IPS DF 4.7 (cell line): ENCODE measurements around the gene RAB3IL1.
"Not testable (repeated sequence)": the region's sequence is repeated elsewhere in the genome, so short reads cannot be mapped to it uniquely, and the experiment has no call there.

Experiments used
- DNase-seq: peaks from one replicate; pipeline ENCODE4 v3.0.0-alpha.2; 2013; ENCODE audit warnings: low spot score; ENCODE audit errors: extremely low read depth

Gene RAB3IL1, protein sequence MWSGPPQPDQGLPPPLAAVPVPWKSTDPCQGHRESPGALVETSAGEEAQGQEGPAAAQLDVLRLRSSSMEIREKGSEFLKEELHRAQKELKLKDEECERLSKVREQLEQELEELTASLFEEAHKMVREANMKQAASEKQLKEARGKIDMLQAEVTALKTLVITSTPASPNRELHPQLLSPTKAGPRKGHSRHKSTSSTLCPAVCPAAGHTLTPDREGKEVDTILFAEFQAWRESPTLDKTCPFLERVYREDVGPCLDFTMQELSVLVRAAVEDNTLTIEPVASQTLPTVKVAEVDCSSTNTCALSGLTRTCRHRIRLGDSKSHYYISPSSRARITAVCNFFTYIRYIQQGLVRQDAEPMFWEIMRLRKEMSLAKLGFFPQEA

DNA sequence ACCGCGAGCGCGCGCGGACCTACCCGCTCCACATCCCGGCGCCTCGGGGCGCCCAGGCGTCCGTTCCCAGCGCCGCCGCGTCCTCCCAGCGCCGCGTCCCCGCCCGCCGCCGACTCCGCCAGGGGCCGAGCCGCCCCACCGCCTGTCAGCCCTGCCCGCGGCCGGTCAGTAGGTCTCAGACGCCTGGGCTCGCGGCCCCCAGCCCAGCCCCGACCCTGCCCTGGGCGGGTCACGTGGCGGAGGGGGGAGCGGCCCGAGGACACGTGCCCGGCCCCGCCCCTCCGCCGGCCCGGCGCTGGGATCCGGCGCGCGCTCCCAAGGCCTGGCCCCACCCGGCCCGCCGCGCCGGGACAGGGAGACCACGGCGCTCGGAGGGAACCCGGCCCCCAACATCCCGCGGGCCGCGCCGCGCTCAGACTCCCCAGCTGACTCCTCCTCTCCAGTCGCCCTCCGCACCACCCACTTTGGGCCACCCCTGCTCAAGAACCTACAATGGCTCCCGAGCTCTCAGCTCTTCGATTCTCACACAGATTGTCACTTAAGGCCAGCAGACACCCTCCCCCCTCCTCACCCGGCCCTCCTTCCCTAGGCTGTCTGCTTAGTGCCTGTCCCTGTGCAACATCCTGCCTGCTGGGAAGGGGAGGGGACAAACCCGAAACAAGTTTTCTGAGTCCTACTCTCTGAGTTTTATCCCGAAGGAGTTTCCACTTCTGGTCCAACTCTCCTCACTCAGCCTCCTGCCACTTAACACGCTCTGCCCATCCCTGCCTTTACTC is at the start of gene RAB3IL1:
Gene RAB3IL1 (minus strand): TSS at position 233 of the 776 bp plus-strand sequence. CDS start 199 bp downstream, at position 34.
- DNase-seq: no peak

DNA sequence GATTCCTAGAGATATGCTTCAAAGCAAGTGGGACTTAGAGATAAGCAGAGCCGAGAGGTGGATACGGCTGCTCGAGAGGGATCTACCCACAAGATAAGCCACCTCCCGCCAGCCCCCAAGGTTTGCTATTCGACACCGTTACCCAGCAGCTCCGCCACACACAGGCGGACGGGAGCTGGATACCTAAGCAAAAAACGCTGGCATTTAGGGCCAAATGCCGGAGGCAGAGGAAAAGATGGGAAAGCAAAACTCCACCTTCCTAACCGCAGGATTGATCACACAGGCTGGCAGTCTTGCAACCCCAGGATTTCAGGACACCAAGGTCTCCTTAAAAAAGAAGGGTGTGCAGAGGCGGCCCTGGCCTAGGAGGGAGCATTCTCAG is 49.4 kb upstream of the RAB3IL1 start:
- DNase-seq: no peak

DNA sequence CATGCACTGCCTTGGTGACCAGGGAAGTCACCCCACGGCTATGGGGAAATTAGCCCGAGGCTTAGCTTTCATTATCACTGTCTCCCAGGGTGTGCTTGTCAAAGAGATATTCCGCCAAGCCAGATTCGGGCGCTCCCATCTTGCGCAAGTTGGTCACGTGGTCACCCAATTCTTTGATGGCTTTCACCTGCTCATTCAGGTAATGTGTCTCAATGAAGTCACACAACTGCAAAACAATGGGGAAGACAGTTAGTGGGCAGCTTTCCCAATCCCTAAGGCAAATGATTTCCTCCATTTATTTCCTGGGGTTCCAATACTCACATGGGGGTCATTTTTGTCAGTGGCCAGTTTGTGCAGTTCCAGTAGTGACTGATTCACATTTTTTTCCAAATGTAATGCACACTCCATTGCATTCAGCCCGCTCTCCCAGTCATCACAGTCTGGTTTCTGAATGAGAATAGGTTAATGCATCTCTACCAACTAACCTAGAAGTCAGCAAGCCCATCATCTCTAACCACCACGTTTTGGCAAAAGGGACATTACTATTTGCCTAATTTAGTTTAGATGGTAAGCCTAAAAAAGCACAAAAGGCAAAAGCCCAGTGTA is 47.4 kb upstream of the RAB3IL1 start:
- not testable (repeated sequence) for DNase-seq

DNA sequence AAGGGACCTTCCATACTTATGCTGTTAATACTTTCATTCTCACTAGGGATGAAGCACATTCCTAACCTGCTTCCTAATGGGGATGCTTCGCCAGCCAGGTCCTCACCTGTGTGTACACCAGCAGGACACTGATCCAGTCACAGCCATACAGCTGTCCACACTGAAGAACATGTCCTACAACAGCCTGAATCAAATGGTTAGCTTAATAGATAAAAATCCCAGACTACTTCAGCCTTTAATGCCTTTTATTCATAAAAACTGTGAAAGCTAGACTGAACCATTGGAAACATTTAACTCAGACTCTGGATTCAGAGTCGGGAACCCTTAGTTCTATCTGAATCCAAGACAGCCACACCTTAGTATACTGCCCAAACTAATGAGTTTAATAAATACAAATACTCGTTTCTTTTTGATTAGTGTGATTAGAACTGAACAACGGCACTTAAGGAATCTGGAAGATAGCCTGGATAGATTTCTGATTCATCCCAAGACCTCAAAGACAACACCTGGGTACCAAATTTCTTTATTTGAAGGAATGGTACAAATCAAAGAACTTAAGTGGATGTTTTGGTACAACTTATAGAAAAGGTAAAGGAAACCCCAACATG is 46.8 kb upstream of the RAB3IL1 start:
- no peak for DNase-seq

DNA sequence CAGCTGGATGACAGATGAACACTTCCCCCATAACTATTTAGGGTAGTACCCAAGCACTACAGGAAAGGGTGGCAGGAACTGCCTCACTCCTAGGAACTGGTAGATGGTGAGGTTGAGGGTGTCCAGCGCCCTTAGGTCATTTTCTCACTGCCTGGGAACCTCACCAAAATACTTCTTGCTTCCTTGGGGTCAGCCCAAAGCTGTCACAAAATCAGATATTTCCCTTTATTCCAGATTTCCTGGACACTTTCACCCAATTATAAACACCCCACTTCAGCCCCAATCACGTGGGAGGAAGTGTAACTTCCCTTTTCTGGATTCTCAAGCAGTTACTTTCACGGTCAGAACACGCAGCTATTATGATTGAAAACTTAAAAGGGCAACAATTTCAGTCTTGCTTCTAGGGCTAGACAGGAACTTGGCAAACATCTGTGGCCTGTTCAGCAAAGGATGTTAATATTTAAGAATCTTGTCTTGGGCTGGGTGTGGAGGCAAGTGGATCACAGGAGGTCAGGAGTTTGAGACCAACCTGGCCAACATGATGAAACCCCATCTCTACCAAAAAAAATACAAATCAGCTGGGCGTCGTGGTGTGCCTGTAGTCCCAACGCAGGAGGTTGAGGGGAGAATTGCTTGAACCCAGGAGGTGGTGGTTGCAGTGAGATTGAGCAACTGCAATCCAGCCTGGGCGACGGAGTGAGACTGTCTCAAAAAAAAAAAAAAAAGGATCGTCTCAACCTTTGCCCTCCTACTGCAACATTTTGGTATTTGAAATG is 46.1 kb upstream of the RAB3IL1 start:
- no peak for DNase-seq

DNA sequence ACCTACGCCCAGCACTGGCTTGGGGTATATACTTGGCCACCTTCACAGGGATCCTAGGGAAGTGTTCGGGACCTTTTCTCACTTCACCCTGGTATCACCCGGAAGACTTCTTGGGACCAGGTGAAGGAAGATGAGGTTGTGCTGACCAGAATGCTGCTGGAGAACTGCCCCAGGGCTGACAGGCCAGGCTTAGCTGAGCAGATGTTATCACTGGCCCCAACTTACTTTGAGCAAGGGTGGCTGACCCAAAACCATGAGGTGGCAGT is 45.6 kb upstream of the RAB3IL1 start:
- DNase-seq: no peak

DNA sequence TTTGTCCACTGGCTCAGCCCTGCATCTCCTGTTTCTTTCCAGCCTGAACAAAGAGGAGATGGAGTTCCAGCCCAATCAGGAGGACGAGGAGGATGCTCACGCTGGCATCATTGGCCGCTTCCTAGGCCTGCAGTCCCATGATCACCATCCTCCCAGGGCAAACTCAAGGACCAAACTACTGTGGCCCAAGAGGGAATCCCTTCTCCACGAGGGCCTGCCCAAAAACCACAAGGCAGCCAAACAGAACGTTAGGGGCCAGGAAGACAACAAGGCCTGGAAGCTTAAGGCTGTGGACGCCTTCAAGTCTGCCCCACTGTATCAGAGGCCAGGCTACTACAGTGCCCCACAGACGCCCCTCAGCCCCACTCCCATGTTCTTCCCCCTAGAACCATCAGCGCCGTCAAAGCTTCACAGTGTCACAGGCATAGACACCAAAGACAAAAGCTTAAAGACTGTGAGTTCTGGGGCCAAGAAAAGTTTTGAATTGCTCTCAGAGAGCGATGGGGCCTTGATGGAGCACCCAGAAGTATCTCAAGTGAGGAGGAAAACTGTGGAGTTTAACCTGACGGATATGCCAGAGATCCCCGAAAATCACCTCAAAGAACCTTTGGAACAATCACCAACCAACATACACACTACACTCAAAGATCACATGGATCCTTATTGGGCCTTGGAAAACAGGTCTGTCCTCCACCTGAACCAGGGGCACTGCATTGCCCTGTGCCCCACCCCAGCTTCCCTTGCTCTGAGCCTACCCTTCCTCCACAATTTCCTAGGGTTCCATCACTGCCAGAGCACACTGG is 45.0 kb upstream of the RAB3IL1 start:
- DNase-seq: no peak

DNA sequence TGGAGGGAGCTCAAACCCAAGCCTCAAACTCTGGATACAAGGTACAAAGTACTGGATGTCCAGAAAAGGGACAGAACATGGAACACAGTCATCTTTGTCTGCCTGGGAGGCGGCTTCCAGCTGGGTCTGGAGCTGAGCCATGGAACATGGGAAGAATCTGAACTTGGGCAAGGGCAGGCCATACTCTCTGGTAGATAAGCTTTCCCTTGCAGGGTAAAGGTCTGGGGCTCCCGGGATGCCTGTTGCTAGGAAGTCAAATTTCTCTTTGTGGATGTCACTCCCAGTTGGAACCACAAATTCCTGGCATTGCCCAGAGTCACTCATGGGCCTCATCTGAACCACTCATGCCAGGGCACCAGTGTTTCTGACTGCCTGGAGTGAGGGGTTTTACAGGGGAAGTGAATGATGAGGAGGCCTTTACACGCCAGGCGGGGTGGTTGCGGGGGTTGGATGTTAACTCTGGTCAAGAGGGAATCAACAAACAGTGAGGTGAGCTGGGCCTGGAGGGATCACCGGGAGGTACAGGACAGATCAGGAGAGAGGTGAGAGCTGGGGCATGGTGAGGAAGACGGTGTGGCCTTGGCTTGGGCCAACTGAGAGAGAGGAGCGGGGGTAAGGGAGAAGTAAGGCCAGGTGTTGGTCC is 44.3 kb upstream of the RAB3IL1 start:
- DNase-seq: no peak

DNA sequence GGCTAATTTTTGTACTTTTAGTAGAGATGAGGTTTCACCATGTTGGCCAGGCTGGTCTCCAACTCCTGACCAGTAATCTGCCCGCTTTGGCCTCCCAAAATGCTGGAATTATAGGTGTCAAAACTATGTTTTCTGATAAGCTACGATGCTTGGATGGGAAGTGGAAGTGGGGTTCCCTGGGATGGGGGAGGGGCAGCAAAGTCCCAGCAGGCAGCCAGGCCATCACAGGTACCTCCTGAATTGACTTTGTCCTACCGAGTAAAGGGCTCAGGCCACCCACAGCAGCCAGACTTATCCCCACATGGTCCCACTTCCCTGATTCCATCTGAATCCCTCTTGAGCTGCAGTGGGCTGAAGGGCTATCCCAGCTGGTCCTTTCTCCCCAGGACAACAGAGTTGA is 43.2 kb upstream of the RAB3IL1 start:
- no peak for DNase-seq

DNA sequence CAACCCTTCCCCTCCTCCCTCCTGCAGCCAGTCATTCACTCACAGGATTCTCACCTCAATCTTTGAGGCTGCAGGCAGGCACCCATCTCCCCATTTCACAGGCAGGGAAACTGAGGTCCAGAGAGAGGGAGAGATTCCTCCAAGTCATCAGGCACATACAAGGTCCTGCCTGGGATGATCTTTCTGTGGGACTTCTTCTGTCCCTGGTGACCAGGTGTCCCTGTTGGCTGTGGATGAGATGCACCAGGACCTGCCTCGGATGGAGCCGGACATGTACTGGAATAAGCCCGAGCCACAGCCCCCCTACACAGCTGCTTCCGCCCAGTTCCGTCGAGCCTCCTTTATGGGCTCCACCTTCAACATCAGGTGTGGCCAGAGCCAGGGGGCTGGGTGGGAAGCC is 42.3 kb upstream of the RAB3IL1 start:
- no peak for DNase-seq

DNA sequence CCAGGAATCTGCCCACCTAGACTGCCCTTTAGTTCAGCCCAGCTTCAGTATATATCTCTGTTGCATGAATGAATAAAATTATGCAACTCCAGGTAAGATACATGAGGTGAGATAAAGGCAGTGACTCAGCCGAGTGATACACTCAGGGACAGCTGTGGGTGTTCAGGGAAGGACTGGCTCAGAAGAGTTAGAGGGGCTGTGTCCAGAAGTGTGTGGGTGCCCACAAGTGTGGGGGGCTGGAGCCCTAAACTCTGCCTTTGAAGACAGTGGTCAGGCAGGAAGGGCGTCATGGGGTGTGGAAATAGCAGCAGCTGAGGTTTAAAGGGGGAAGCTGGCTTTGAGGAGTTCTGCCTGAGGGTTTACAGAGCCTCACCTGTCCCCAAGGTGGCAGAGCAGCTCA is 41.7 kb upstream of the RAB3IL1 start:
- DNase-seq: no peak

DNA sequence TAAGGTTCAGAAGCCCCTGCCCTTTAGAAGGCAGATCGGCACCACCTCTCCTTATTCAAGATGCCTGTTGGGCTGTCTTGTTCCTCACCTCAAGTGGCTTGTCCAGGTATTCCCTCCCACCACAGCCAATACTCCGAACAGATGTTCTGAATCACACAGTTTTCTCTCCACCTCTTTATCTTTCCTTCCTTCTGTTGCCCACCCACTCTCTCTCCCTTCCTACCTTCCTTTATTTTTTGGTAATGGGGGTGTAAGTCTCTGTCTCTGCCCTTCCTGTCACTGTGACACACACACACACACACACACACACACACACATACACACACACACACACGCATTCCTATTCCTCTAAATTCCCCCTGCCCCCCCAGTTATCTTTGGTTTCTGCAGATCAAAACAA is 41.2 kb upstream of the RAB3IL1 start:
- DNase-seq: no peak

DNA sequence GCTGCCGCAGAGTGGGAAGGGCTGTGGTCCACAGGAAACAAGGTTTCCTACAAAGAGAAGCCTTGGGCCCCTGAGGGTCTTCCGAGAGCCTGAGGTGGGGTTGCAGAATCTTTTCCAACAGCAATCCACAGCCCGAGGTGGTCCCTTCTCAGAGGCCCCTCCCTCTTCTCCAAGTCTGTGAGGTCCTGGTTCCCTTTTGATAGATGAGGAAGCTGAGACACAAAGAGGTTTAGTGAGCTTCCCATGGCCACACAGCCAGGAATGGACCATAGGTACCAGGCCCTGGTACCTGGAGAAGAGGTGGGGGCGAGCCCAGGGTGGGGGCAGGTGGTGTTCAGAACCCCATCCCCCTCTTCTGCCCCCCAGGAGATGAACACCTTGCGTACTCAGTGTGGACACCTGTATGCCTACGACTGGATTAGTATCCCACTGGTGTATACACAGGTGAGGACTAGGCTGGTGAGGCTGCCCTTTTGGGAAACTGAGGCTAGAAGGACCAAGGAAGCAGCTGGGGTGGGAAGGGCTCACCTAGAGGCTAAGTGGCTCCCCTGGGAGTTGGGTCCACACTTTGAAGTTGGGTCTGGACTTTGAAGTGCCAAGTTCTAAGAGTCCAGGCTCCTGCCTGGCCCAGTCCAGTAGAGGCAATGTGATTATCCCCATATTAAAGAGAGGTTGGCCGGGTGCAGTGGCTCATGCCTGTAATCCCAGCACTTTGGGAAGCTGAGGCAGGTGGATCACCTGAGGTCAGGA is 39.8 kb upstream of the RAB3IL1 start:
- no peak for DNase-seq

DNA sequence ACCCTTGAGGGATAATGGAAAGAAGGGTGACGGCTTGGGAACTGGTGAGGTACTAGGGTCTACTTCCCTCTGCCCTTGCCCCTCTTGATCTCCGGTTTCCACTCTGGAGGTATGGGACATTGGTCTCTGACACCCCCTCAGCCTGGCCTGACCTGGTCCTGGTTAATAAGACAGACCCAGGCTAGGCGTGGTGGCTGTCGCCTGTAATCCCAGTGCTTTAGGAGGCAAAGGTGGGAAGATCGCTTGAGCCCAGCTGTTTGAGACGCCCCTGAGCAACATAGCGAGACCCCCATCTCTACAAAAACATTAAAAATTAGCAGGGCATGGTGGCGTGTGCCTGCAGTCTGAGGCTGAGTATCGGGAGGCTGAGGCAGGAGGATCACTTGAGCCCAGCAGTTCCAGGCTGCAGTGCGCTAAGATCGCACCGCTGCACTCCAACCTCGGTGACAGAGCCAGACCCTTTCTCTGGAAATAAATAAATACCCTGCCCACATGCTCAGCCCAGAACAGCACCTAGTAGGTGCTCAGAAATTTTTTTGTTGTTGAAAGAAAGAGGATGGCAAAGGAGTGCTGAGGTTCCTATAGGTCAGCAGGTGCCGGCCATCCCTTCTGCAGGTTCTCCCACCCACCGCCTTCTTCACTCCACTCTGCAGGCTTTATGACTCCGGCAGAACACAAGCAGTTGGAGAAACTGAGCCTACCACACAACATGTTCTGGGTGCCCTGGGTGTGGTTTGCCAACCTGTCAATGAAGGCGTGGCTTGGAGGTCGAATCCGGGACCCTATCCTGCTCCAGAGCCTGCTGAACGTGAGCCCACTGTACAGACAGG is 39.0 kb upstream of the RAB3IL1 start:
- no peak for DNase-seq

DNA sequence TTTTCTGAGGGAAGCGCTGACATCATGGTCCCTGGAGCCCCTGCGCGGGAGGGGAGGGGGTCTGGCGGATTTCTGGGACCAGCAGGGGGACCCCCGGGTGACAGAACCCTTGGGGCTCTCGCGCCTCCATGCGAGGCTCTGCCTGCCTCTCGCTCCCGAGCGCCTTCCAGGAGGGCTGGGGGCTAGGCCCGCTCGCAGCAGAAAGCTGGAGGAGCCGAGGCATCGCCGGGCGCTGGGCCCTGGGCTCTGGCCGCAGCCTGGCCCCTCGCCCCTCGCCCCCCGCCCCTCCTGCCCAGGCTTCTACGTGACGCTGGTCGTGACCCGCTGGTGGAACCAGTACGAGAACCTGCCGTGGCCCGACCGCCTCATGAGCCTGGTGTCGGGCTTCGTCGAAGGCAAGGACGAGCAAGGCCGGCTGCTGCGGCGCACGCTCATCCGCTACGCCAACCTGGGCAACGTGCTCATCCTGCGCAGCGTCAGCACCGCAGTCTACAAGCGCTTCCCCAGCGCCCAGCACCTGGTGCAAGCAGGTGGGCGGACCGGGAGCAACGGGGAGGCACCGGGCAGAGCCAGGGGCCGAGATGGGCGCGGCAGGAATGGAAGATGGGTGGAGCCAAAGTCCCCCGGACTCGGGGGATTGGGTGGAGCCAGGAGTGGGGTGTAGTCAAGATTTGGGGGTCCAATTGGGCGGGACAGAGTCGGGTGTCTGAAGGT is 38.2 kb upstream of the RAB3IL1 start:
- DNase-seq: no peak

DNA sequence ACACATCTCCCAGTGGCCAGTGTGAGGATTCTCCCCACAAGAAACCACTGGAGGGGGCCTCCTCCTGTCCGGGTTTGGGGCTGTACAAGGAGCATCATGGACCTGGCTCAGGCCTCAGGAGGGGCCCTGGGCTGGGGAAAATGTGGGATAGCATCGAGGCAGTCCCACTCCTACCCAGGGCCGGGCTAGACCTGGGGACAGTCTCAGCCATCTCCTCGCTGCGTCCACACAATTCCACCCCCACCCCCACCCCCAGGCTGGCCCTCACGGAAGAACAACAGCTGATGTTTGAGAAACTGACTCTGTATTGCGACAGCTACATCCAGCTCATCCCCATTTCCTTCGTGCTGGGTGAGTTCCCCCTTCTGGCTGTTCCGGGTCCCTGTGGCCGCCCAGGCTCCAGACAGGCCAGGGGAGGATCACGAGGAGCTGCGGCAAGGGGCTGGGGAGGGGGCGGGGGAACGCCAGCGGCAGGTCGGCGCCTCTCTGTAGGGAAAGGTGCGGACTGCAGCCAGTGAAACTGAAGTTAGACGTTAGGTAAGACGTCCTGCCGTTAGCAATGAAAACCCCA is 37.6 kb upstream of the RAB3IL1 start:
- DNase-seq: no peak

DNA sequence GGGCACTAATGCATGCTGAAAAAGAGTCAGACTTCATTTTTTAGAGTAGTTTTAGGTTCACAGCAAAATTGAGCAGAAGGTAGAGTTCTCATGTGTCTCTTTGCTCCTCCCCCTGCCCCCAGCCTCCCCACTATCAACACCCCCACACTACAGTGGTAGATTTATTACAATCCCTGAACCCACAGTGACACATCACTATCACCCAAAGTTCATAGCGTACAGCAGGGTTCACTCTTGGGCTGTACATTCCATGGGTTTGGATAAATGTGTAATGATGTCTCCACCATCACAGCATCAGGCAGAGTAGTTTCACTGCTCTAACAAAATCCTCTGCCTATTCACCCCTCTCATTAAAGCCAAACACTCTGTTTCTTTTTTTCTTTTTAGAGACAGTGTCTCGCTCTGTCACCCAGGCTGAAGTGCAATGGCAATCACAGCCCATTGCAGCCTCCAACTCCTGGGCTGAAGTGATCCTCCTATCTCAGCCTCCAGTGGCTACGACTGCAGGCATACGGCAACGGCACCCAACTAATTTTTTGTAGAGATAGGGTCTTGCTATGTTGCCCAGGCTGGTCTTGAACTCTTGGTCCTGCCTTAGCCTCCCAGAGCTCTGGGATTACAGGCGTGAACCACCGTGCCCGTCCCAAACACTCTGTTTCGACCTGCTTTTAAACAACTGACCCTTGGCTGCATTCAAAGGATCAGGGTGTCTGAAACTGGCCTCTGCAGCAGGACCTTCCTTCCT is 36.9 kb upstream of the RAB3IL1 start:
- no peak for DNase-seq
